Colonic mucosa (tissue), 4 donors: ENCODE results near the gene COL21A1. TPM values are rescaled to one million over a fixed set of nuclear protein-coding genes. Genes with fewer than 3 reads are reported as not detected.

Source experiments
- DNase-seq: peaks from one replicate; pipeline ENCODE4 v3.0.0-alpha.2; 2020
- H3K27ac ChIP-seq: fragments of 200-600 bp; one replicate; pipeline ENCODE4 v1.8.0; 2021
- H3K27me3 ChIP-seq: fragments of 200-600 bp; one replicate; pipeline ENCODE4 v1.8.0; 2021
- H3K36me3 ChIP-seq: fragments of 200-600 bp; one replicate; pipeline ENCODE4 v1.8.0; 2021
- H3K4me1 ChIP-seq: fragments of 200-600 bp; one replicate; pipeline ENCODE4 v1.8.0; 2021; ENCODE audit warnings: mild to moderate bottlenecking
- H3K4me3 ChIP-seq: fragments of 200-600 bp; one replicate; pipeline ENCODE4 v1.8.0; 2021
- H3K9ac ChIP-seq, 2 donors: one replicate each; pipeline ENCODE4 v1.7.0; 2013; ENCODE audit warnings: control low read depth in 2 of 2, low read depth in 2 of 2, low read length in 2 of 2
- H3K9me3 ChIP-seq: fragments of 200-600 bp; one replicate; pipeline ENCODE4 v1.8.0; 2021
- CTCF ChIP-seq: fragments of 200-600 bp; IDR thresholded peaks from one replicate; pipeline ENCODE4 v1.8.0; 2022; ENCODE audit warnings: antibody characterized with exemption, mild to moderate bottlenecking
- intact Hi-C: fragments of 100-400 bp; cut with DNase I; formaldehyde crosslinking; loops from one replicate; pipeline ENCODE4 v1.14.1; 2022
- total RNA-seq, 2 donors: library from RNA; stranded (reverse); fragmentation: NEBNext Ultra II Directional in 1 of 2; extraction: Animal tissue kit (Norgen Biotek cat#: 25700) in 1 of 2; gene quantifications; one replicate each; pipeline ENCODE4 v1.2.1, GENCODE V29; 2021
- donor health status: healthy.
- donor health status: DM: no; HTN: no; CAD: no.
- donor health status: DM: no; HTN: no; CAD: no.

The COL21A1 gene
- total RNA-seq, 2 donors from 2014 or later, result 0.79 to 1.9 TPM

GRCh38 chr6:56055081-56055704, 192.2 kb downstream of the COL21A1 start:
- H3K27ac ChIP-seq, result no peak overlapping the region
- TF ChIP-seq CTCF, result no peak
- DNase-seq, result no peak
- no peak overlapping the region for H3K4me3 ChIP-seq
- no peaks in the 10 kb centered on the region for H3K9me3 ChIP-seq
- no peaks in the 10 kb centered on the region for H3K36me3 ChIP-seq
- intact Hi-C loops, result no loop called here
- H3K4me1 ChIP-seq, result no peaks in the 10 kb centered on the region
- no peak overlapping the region for H3K9ac ChIP-seq
- H3K27me3 ChIP-seq, result no peaks in the 10 kb centered on the region

GRCh38 chr6:56051202-56051598, 196.2 kb downstream of the COL21A1 start:
- Histone ChIP-seq H3K27ac (no peak overlapping the region), H3K4me3 (no peak overlapping the region), H3K27me3 (no peaks in the 10 kb centered on the region), H3K36me3 (no peaks in the 10 kb centered on the region), H3K9me3 (no peaks in the 10 kb centered on the region), H3K9ac (no peak overlapping the region), H3K4me1 (no peaks in the 10 kb centered on the region)
- DNase-seq, result no peak
- TF ChIP-seq CTCF, result no peak
- intact Hi-C loops, result no loop called here

GRCh38 chr6:56050530-56051201, 196.7 kb downstream of the COL21A1 start:
- H3K9ac ChIP-seq, result no peak overlapping the region
- no peaks in the 10 kb centered on the region for H3K9me3 ChIP-seq
- no peaks in the 10 kb centered on the region for H3K27me3 ChIP-seq
- no peak overlapping the region for H3K27ac ChIP-seq
- TF ChIP-seq CTCF, result no peak
- no peak overlapping the region for H3K4me3 ChIP-seq
- no peak for DNase-seq
- H3K4me1 ChIP-seq, result no peaks in the 10 kb centered on the region
- H3K36me3 ChIP-seq, result no peaks in the 10 kb centered on the region
- intact Hi-C loops, result no loop called here

- Histone ChIP-seq H3K4me1 (no peaks in the 10 kb centered on the region), H3K9ac (no peak overlapping the region), H3K27ac (no peak overlapping the region), H3K4me3 (no peak overlapping the region), H3K27me3 (no peaks in the 10 kb centered on the region), H3K9me3 (no peaks in the 10 kb centered on the region), H3K36me3 (no peaks in the 10 kb centered on the region)
- no peak for DNase-seq
- no peak for TF ChIP-seq CTCF
- intact Hi-C loops, result no loop called here
These were observed 198.8 kb downstream of the COL21A1 start for GRCh38 chr6:56048601-56049000.

GRCh38 chr6:56047931-56048540, 199.3 kb downstream of the COL21A1 start:
- TF ChIP-seq CTCF, result no peak
- H3K9ac ChIP-seq, result no peak overlapping the region
- DNase-seq, result no peak
- no peaks in the 10 kb centered on the region for H3K27me3 ChIP-seq
- intact Hi-C loops, result no loop called here
- no peaks in the 10 kb centered on the region for H3K36me3 ChIP-seq
- H3K27ac ChIP-seq, result no peak overlapping the region
- no peak overlapping the region for H3K4me3 ChIP-seq
- H3K4me1 ChIP-seq, result no peaks in the 10 kb centered on the region
- no peaks in the 10 kb centered on the region for H3K9me3 ChIP-seq
